Measurements from ENCODE around the gene SLC27A6. TPM values are rescaled to one million over a fixed set of nuclear protein-coding genes. Genes with fewer than 3 reads are reported as not detected.

The SLC27A6 gene
- total and polyA plus RNA-seq, 7 donors = 0.55 to 0.82 (median 0.68) TPM; not detected in 2

GRCh38 chr5:128984480-128984879, 19.2 kb downstream of the SLC27A6 start:
- H3K4me3 ChIP-seq = no peak overlapping the region
- H3K9me3 ChIP-seq = no peaks in the 10 kb centered on the region
- H3K27ac ChIP-seq = no peak overlapping the region
- H3K36me3 ChIP-seq = no peaks in the 10 kb centered on the region
- TF ChIP-seq POLR2AphosphoS5 (IDR thresholded peaks at IDR 0.05) (no peak), POLR2A (IDR thresholded peaks at IDR 0.05) (no peak), EP300 (IDR thresholded peaks at IDR 0.05) (no peak), CTCF (IDR thresholded peaks at IDR 0.05) (no peak)
- 61 to 81% methylated on average over 1 of the region's 1 CpG for WGBS, 2 donors
- H3K4me1 ChIP-seq = no peaks in the 10 kb centered on the region
- intact Hi-C loops (cut with DNase I) = no loop called here
- H3K27me3 ChIP-seq = no peaks in the 10 kb centered on the region
- no peak for DNase-seq

DNA sequence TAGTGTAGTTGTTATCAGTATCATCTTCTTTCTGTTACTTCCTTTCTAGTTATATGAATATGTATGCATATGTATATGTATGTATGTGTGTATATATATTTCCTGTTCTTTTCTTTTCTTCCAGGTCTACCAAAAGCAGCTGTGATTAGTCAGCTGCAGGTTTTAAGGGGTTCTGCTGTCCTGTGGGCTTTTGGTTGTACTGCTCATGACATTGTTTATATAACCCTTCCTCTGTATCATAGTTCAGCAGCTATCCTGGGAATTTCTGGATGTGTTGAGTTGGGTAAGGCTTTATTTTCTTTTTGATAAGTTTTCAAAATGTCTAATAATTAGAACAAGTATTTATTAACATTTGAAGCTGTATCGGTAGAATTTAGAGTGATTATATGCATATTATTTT, 23.2 kb downstream of the SLC27A6 start:
- TF ChIP-seq EP300 (IDR thresholded peaks at IDR 0.05) (no peak), CTCF (IDR thresholded peaks at IDR 0.05) (no peak), POLR2AphosphoS5 (IDR thresholded peaks at IDR 0.05) (no peak), POLR2A (IDR thresholded peaks at IDR 0.05) (no peak)
- no peaks in the 10 kb centered on the region for H3K36me3 ChIP-seq
- intact Hi-C loops (cut with DNase I) = no loop called here
- H3K4me1 ChIP-seq = no peaks in the 10 kb centered on the region
- no peaks in the 10 kb centered on the region for H3K9me3 ChIP-seq
- H3K27me3 ChIP-seq = no peaks in the 10 kb centered on the region
- WGBS, 2 donors = 81 to 83% methylated on average over 1 of the region's 1 CpG
- H3K27ac ChIP-seq = no peak overlapping the region
- no peak overlapping the region for H3K4me3 ChIP-seq
- DNase-seq = no peak

- Histone ChIP-seq H3K27ac (peak overlapping the region in 1 of 4 donors; percentile 62), H3K36me3 (no peaks in the 10 kb centered on the region), H3K9me3 (no peaks in the 10 kb centered on the region), H3K4me3 (no peak overlapping the region), H3K4me1 (no peaks in the 10 kb centered on the region), H3K27me3 (no peaks in the 10 kb centered on the region)
- TF ChIP-seq POLR2A (IDR thresholded peaks at IDR 0.05) (no peak), POLR2AphosphoS5 (IDR thresholded peaks at IDR 0.05) (no peak), CTCF (IDR thresholded peaks at IDR 0.05) (no peak), EP300 (IDR thresholded peaks at IDR 0.05) (no peak)
- intact Hi-C loops (cut with DNase I) = no loop called here
- no peak for DNase-seq
- WGBS, 2 donors = 42 to 49% methylated on average over 5 of the region's 5 CpGs
Observed at GRCh38 chr5:129001841-129002526, 36.7 kb downstream of the SLC27A6 start.

DNA sequence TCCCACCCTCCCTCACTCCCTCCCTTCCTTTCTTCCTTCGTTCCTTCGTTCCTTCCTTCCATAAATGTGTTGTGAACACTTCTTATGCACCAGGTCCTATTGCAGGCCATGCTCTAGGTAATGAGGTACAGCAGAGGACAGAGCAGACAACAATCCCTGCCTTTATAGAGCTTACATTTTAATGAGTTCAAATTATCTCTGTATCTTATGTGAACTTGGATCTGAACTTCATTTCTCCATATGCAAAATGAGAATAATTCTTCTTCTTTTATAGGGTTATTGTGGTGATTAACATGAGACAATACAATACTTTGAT, 37.2 kb downstream of the SLC27A6 start:
- intact Hi-C loops (cut with DNase I) = no loop called here
- 72 to 74% methylated on average over 2 of the region's 2 CpGs for WGBS, 2 donors
- no peaks in the 10 kb centered on the region for H3K27me3 ChIP-seq
- H3K36me3 ChIP-seq = no peaks in the 10 kb centered on the region
- TF ChIP-seq CTCF (IDR thresholded peaks at IDR 0.05) = no peak
- TF ChIP-seq POLR2AphosphoS5 (IDR thresholded peaks at IDR 0.05) = no peak
- no peak for TF ChIP-seq POLR2A (IDR thresholded peaks at IDR 0.05)
- TF ChIP-seq EP300 (IDR thresholded peaks at IDR 0.05) = no peak
- H3K9me3 ChIP-seq = no peaks in the 10 kb centered on the region
- H3K27ac ChIP-seq = peak overlapping the region in 1 of 4 donors; percentile 62
- no peak overlapping the region for H3K4me3 ChIP-seq
- DNase-seq = no peak
- no peaks in the 10 kb centered on the region for H3K4me1 ChIP-seq

DNA sequence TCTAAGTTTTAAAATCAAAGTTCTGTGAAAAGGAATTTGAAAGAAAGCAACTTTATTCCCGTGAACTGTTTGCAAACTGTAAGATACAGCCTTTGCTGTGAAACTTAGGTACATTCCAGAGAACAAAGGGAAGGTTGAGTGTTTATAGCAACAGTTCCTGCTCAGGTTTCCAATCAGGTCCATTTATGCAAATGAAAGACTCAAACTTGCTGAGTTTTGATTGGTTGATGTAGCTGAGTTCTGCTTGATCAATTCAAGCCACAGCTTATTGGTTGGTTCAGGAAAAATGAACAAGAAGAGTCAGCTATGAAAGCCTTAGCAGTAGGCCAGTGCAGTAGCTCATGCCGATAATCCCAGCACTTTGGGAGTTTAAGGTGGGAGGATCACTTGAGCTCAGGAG, 37.9 kb downstream of the SLC27A6 start:
- H3K4me1 ChIP-seq = no peaks in the 10 kb centered on the region
- WGBS, 2 donors = 64 to 86% methylated on average over 2 of the region's 2 CpGs
- H3K36me3 ChIP-seq = no peaks in the 10 kb centered on the region
- no peaks in the 10 kb centered on the region for H3K9me3 ChIP-seq
- no peak for TF ChIP-seq EP300 (IDR thresholded peaks at IDR 0.05)
- TF ChIP-seq CTCF (IDR thresholded peaks at IDR 0.05) = no peak
- TF ChIP-seq POLR2AphosphoS5 (IDR thresholded peaks at IDR 0.05) = no peak
- TF ChIP-seq POLR2A (IDR thresholded peaks at IDR 0.05) = no peak
- H3K27me3 ChIP-seq = no peaks in the 10 kb centered on the region
- intact Hi-C loops (cut with DNase I) = no loop called here
- no peak overlapping the region for H3K4me3 ChIP-seq
- DNase-seq = no peak
- peak overlapping the region in 1 of 4 donors; percentile 62 for H3K27ac ChIP-seq

Data from sigmoid colon (tissue), 7 donors.